PC-3 (cell line): Measurements from ENCODE around the gene PRTN3.
"Not testable (repeated sequence)": the region's sequence is repeated elsewhere in the genome, so short reads cannot be mapped to it uniquely, and the experiment has no call there.

Source experiments
- CTCF ChIP-seq: fragments of 300-600 bp; sonication (generic); conservative IDR thresholded peaks from 2 replicates; pipeline ENCODE4 v1.5.1; 2017; ENCODE audit warnings: antibody characterized with exemption, low read depth, mild to moderate bottlenecking, low read length
- EZH2 ChIP-seq: fragments of 300-600 bp; sonication (generic); IDR thresholded peaks from one replicate; pipeline ENCODE4 v1.6.1; 2017; ENCODE audit warnings: antibody characterized with exemption, mild to moderate bottlenecking, low read length; ENCODE audit not compliant: unreplicated experiment
- EZH2phosphoT487 ChIP-seq: fragments of 300-600 bp; sonication (generic); IDR thresholded peaks from 2 replicates; pipeline ENCODE4 v1.6.1; 2018; ENCODE audit warnings: mild to moderate bottlenecking, antibody characterized with exemption, low read length, borderline replicate concordance

- TF ChIP-seq CTCF, EZH2, EZH2phosphoT487: not testable (repeated sequence)
Measured at GRCh38 chr19:820212-820611, 20.6 kb upstream of the PRTN3 start.
